DND-41 (cell line): Measurements from ENCODE around the gene ADK.

ENCODE experiments used
- ATAC-seq: fragments of 200-7000 bp; cut with Tn5 transposase; 3 replicates; pipeline ENCODE4 v1.9.1; 2021; ENCODE audit warnings: low read depth; ENCODE audit not compliant: insufficient read depth
- DNase-seq: peaks from one replicate; pipeline ENCODE4 v3.0.0-alpha.2; 2020
- H2AFZ ChIP-seq: 2 replicates; pipeline ENCODE4 v1.6.0; 2012; ENCODE audit warnings: low read depth, low read length
- H3K27ac ChIP-seq: 2 replicates; pipeline ENCODE4 v1.5.1; 2012; ENCODE audit warnings: low read length, inconsistent platforms
- H3K27me3 ChIP-seq: fragments of 200-600 bp; sonication (generic); 2 replicates; pipeline ENCODE4 v1.6.0; 2012; ENCODE audit warnings: low read length, mild to moderate bottlenecking, inconsistent platforms; ENCODE audit not compliant: insufficient read depth, poor library complexity
- H3K36me3 ChIP-seq: 2 replicates; pipeline ENCODE4 v1.5.1; 2012; ENCODE audit warnings: low read length, inconsistent platforms; ENCODE audit not compliant: insufficient read depth
- H3K4me1 ChIP-seq: 2 replicates; pipeline ENCODE4 v1.5.1; 2012; ENCODE audit warnings: mild to moderate bottlenecking, low read length; ENCODE audit not compliant: insufficient read depth
- H3K4me2 ChIP-seq: 2 replicates; pipeline ENCODE4 v1.6.0; 2012; ENCODE audit warnings: mild to moderate bottlenecking, moderate library complexity, low read length, inconsistent platforms; ENCODE audit not compliant: insufficient read depth
- H3K4me3 ChIP-seq, 2 experiments: fragments of 200-600 bp in 1 of 2; shearing (Covaris generic) in 1 of 2; 2 replicates each; pipeline ENCODE4 v1.5.1; 2012 to 2016; ENCODE audit warnings: inconsistent platforms in 2 of 2, low read length in 2 of 2, mild to moderate bottlenecking in 2 of 2, low read depth in 1 of 2, moderate library complexity in 1 of 2
- H3K79me2 ChIP-seq: 2 replicates; pipeline ENCODE4 v1.6.0; 2012; ENCODE audit warnings: low read length, inconsistent platforms; ENCODE audit not compliant: insufficient read depth
- H3K9ac ChIP-seq: 2 replicates; pipeline ENCODE4 v1.6.0; 2012; ENCODE audit warnings: low read depth, mild to moderate bottlenecking, inconsistent platforms, low read length, moderate library complexity
- H3K9me3 ChIP-seq: 2 replicates; pipeline ENCODE4 v1.5.1; 2012; ENCODE audit warnings: low read length, moderate library complexity, mild to moderate bottlenecking, inconsistent platforms; ENCODE audit not compliant: insufficient read depth, severe bottlenecking
- H4K20me1 ChIP-seq: 2 replicates; pipeline ENCODE4 v1.6.0; 2012; ENCODE audit warnings: low read length; ENCODE audit not compliant: insufficient read depth
- EZH2 ChIP-seq: IDR thresholded peaks from 3 replicates; pipeline ENCODE4 v1.6.1; 2012; ENCODE audit warnings: borderline replicate concordance, low read depth, mild to moderate bottlenecking, moderate library complexity, low read length, inconsistent platforms; ENCODE audit not compliant: severe bottlenecking
- TF ChIP-seq, protein P1 (sequence below): IDR thresholded peaks from 2 replicates; pipeline ENCODE4 v1.5.1; 2012; ENCODE audit warnings: borderline replicate concordance, low read length, moderate library complexity, mild to moderate bottlenecking; ENCODE audit not compliant: poor library complexity, severe bottlenecking; ENCODE audit errors: extremely low read depth

The ADK gene

DNA sequence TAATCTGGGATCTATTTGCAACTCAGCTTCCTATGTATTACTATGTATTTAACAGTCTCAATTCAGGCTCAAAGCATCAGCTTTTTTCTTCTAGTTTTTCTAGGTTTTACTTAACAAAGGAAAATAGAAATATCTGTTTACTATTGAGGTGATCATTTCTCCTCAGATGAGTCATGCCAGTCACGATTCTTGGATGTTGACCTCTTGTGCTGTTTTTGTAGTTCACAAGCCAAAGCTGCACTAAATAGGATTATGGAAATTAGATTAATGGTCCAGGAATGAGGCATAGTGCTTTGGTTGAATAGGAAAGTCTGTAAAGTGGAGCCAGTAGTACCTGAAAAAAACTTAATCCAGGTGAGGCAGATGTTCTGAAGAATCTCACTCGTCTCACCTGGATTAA, 477.1 kb downstream of the ADK start:
- no peak for DNase-seq
- Histone ChIP-seq H3K4me3 (no peak overlapping the region), H3K36me3 (no peaks in the 10 kb centered on the region), H3K9me3 (no peaks in the 10 kb centered on the region), H3K27me3 (no peaks in the 10 kb centered on the region), H3K4me1 (no peaks in the 10 kb centered on the region), H3K79me2 (no peaks in the 10 kb centered on the region), H3K9ac (no peak overlapping the region), H2AFZ (no peak overlapping the region), H4K20me1 (no peaks in the 10 kb centered on the region), H3K27ac (no peak overlapping the region), H3K4me2 (no peak overlapping the region)
- ATAC-seq, result no peak
- TF ChIP-seq, protein P1, sequence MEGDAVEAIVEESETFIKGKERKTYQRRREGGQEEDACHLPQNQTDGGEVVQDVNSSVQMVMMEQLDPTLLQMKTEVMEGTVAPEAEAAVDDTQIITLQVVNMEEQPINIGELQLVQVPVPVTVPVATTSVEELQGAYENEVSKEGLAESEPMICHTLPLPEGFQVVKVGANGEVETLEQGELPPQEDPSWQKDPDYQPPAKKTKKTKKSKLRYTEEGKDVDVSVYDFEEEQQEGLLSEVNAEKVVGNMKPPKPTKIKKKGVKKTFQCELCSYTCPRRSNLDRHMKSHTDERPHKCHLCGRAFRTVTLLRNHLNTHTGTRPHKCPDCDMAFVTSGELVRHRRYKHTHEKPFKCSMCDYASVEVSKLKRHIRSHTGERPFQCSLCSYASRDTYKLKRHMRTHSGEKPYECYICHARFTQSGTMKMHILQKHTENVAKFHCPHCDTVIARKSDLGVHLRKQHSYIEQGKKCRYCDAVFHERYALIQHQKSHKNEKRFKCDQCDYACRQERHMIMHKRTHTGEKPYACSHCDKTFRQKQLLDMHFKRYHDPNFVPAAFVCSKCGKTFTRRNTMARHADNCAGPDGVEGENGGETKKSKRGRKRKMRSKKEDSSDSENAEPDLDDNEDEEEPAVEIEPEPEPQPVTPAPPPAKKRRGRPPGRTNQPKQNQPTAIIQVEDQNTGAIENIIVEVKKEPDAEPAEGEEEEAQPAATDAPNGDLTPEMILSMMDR, result no peak
- TF ChIP-seq EZH2, result no peak

DNA sequence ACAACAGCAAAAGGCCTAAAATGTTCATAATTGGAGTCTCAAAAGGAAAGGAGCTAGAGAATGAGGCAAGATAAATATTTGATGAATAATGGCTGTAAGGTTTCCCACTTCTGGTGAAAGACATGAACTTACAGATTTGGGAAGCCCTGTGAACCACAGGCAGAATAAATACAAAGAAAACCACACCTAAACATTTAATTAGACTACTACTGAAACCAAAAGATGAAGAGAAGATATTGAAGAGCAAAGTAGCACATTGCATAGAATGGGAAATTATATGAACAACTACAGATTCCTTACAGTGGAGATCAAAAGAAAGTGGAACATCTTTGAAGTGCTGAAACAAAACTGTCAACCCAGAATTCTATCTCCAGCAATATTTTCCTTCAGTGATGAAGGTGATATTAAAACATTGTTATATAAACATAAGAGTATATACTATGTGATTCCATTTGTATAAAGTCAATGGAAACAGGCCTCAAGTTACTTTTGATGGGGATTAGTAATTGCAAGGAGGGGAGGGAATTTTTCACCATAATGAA, 484.0 kb downstream of the ADK start:
- no peaks in the 10 kb centered on the region for H4K20me1 ChIP-seq
- H3K79me2 ChIP-seq, result no peaks in the 10 kb centered on the region
- no peak overlapping the region for H3K9ac ChIP-seq
- H3K9me3 ChIP-seq, result peaks cover 12% of the 10 kb centered on the region
- no peak for ATAC-seq
- TF ChIP-seq EZH2, result no peak
- TF ChIP-seq, protein P1, result no peak
- no peak overlapping the region for H3K27ac ChIP-seq
- H2AFZ ChIP-seq, result no peak overlapping the region
- H3K4me2 ChIP-seq, result no peak overlapping the region
- no peak for DNase-seq
- no peaks in the 10 kb centered on the region for H3K27me3 ChIP-seq
- no peaks in the 10 kb centered on the region for H3K4me1 ChIP-seq
- no peak overlapping the region for H3K4me3 ChIP-seq
- H3K36me3 ChIP-seq, result peaks cover 5% of the 10 kb centered on the region

DNA sequence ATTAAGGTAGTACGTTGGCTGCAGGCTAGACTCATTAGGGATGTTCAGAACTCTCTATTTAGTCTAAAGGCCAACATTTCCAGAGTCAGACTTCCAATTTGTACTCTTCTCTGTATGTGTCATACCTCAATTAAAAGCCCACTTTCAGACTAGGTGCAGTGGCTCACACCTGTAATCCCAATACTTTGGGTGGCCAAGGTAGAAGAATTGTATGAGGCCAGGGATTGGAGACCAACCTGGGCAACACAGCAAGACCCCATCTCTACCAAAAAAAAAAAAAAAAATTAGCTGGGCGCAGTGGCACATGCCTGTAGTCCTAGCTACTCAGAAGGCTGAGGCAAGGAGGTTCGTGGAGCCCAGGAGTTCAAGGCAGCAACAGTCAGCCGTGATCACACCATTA, 484.6 kb downstream of the ADK start:
- DNase-seq, result no peak
- no peaks in the 10 kb centered on the region for H3K27me3 ChIP-seq

More for the DNA sequence above, 484.6 kb downstream of the ADK start:
- Histone ChIP-seq H3K4me3 (no peak overlapping the region), H3K79me2 (no peaks in the 10 kb centered on the region), H2AFZ (no peak overlapping the region), H4K20me1 (no peaks in the 10 kb centered on the region), H3K9me3 (peaks cover 12% of the 10 kb centered on the region), H3K9ac (no peak overlapping the region), H3K36me3 (peaks cover 5% of the 10 kb centered on the region), H3K4me2 (no peak overlapping the region), H3K27ac (no peak overlapping the region), H3K4me1 (no peaks in the 10 kb centered on the region)
- TF ChIP-seq, protein P1, result no peak
- TF ChIP-seq EZH2, result no peak
- ATAC-seq, result no peak
